Right lobe of liver (tissue), 6 donors: ENCODE measurements around the gene SHISAL2A. TPM values are rescaled to one million over a fixed set of nuclear protein-coding genes. Genes with fewer than 3 reads are reported as not detected.

ENCODE experiments used
- ATAC-seq, 4 donors: fragments of 200-7000 bp; cut with Tn5 transposase; one replicate each; pipeline ENCODE4 v1.9.1; 2020; ENCODE audit warnings: mild to moderate bottlenecking in 4 of 4, moderate library complexity in 4 of 4
- DNase-seq, 3 donors: peaks; one replicate each; pipeline ENCODE4 v3.0.0-alpha.2; 2020
- H3K27ac ChIP-seq, 3 donors: fragments of 200-600 bp; one replicate each; pipeline ENCODE4 v1.8.0; 2022
- H3K27me3 ChIP-seq, 2 donors: fragments of 200-600 bp; one replicate each; pipeline ENCODE4 v1.8.0; 2022
- H3K36me3 ChIP-seq, 4 donors: fragments of 200-600 bp; sonication (generic) in 1 of 4; one replicate each; pipeline versions ENCODE4 v1.5.1 to v1.8.0; 2017 to 2022; ENCODE audit warnings: control low read depth in 1 of 4
- H3K4me1 ChIP-seq, 4 donors: fragments of 200-600 bp; sonication (generic) in 1 of 4; one replicate each; pipeline versions ENCODE4 v1.5.1 to v1.8.0; 2017 to 2022; ENCODE audit warnings: control low read depth in 1 of 4
- H3K4me3 ChIP-seq, 3 donors: fragments of 200-600 bp; one replicate each; pipeline ENCODE4 v1.8.0; 2022
- H3K9me3 ChIP-seq, 4 donors: fragments of 200-600 bp; sonication (generic) in 1 of 4; one replicate each; pipeline versions ENCODE4 v1.5.1 to v1.8.0; 2017 to 2022; ENCODE audit warnings: control low read depth in 1 of 4
- CTCF ChIP-seq, 4 donors: fragments of 200-600 bp in 3 of 4; fragments of 450-650 bp in 1 of 4; IDR thresholded peaks; one replicate each; pipeline versions ENCODE4 v1.5.1 to v1.8.0; 2016 to 2022; ENCODE audit warnings: antibody characterized with exemption in 4 of 4, mild to moderate bottlenecking in 2 of 4
- POLR2A ChIP-seq: fragments of 450-650 bp; IDR thresholded peaks from one replicate; pipeline ENCODE4 v1.6.1; 2017; ENCODE audit warnings: antibody characterized with exemption, mild to moderate bottlenecking
- WGBS: methylation state at CpG from one replicate; pipeline ENCODE4 v1.1.6; 2018; ENCODE audit warnings: low coverage, low lambda C conversion rate; ENCODE audit not compliant: insufficient coverage; ENCODE audit errors: missing lambda C conversion rate; 5-methylcytosine and 5-hydroxymethylcytosine counted together
- intact Hi-C, 2 donors: fragments of 100-400 bp; cut with DNase I; formaldehyde crosslinking; loops; one replicate each; pipeline versions ENCODE4 v1.11.2 to v1.14.1; 2022
- total RNA-seq, 6 experiments: library from RNA; depleted of rRNA in 2 of 6; stranded (reverse); fragments of >200 nt in 2 of 6; fragmentation: NEBNext Ultra II Directional in 3 of 6; extraction: Animal tissue kit (Norgen Biotek cat#: 25700) in 3 of 6; gene quantifications; one replicate each; pipeline versions ENCODE4 v1.1.0 to v1.2.4, GENCODE V29; 2016 to 2023
- donor health status: DM: no; HTN: yes; CAD: no.
- donor health status: DM: no; HTN: no; CAD: no.
- donor health status: DM: no; HTN: no; CAD: no.
- donor health status: DM: no; HTN: yes; CAD: no.
- donor health status: DM: no; HTN: yes; CAD: no.

Gene SHISAL2A
- total RNA-seq, 6 experiments from 2014 or later = not detected

GRCh38 chr1:52641307-52641706 lies 8.3 kb downstream of the SHISAL2A start:
- DNase-seq (no peak), ATAC-seq (no peak)
- no peak for TF ChIP-seq CTCF (IDR thresholded peaks at IDR 0.05)
- TF ChIP-seq POLR2A = no peak
- no peak overlapping the region for H3K27ac ChIP-seq
- intact Hi-C loops = no loop called here
- H3K9me3 ChIP-seq = no peaks in the 10 kb centered on the region
- H3K4me1 ChIP-seq = no peaks in the 10 kb centered on the region
- H3K27me3 ChIP-seq = no peaks in the 10 kb centered on the region
- H3K4me3 ChIP-seq = no peak overlapping the region
- 84% methylated on average over 4 of the region's 4 CpGs for WGBS
- H3K36me3 ChIP-seq = no peaks in the 10 kb centered on the region

GRCh38 chr1:52645261-52645660 lies 12.3 kb downstream of the SHISAL2A start:
- no peaks in the 10 kb centered on the region for H3K9me3 ChIP-seq
- no peaks in the 10 kb centered on the region for H3K27me3 ChIP-seq
- H3K4me3 ChIP-seq = no peak overlapping the region
- no peaks in the 10 kb centered on the region for H3K4me1 ChIP-seq
- ATAC-seq = no peak
- no peak for DNase-seq
- TF ChIP-seq POLR2A (no peak), CTCF (IDR thresholded peaks at IDR 0.05) (no peak)
- no peaks in the 10 kb centered on the region for H3K36me3 ChIP-seq
- no peak overlapping the region for H3K27ac ChIP-seq
- intact Hi-C loops = no loop called here
- 52% methylated on average over 4 of the region's 6 CpGs for whole genome bisulfite sequencing

- ATAC-seq (peak; percentile 93 to 98 (median 96)), DNase-seq (peak; percentile 41 to 78 (median 69))
- peak overlapping the region in 2 of 3 donors; percentile 22 to 58 for H3K27ac ChIP-seq
- no peaks in the 10 kb centered on the region for H3K27me3 ChIP-seq
- no peak for TF ChIP-seq POLR2A
- no peak for TF ChIP-seq CTCF (IDR thresholded peaks at IDR 0.05)
- 17% methylated on average over 1 of the region's 1 CpG for WGBS
- H3K36me3 ChIP-seq = no peaks in the 10 kb centered on the region
- intact Hi-C loops = no loop called here
- no peak overlapping the region for H3K4me3 ChIP-seq
- H3K4me1 ChIP-seq = peaks cover 0 to 17% (median 0%) of the 10 kb centered on the region in 4 donors
- no peaks in the 10 kb centered on the region for H3K9me3 ChIP-seq
These were observed 18.9 kb downstream of the SHISAL2A start for GRCh38 chr1:52651904-52652303.

GRCh38 chr1:52653207-52653849 lies 20.4 kb downstream of the SHISAL2A start:
- no peaks in the 10 kb centered on the region for H3K9me3 ChIP-seq
- WGBS = 77% methylated on average over 4 of the region's 5 CpGs
- H3K4me1 ChIP-seq = peaks cover 0 to 17% (median 0%) of the 10 kb centered on the region in 4 donors
- intact Hi-C loops = no loop called here
- ATAC-seq (no peak), DNase-seq (peak in 1 of 3 donors; percentile 26)
- H3K36me3 ChIP-seq = no peaks in the 10 kb centered on the region
- no peaks in the 10 kb centered on the region for H3K27me3 ChIP-seq
- no peak overlapping the region for H3K27ac ChIP-seq
- TF ChIP-seq POLR2A = no peak
- TF ChIP-seq CTCF (IDR thresholded peaks at IDR 0.05) = no peak
- H3K4me3 ChIP-seq = no peak overlapping the region
